Lower leg skin (tissue), 4 donors: Measurements from ENCODE around the gene TRIM41. TPM values are rescaled to one million over a fixed set of nuclear protein-coding genes. Genes with fewer than 3 reads are reported as not detected.

Experiments
- DNase-seq, 2 donors: peaks; one replicate each; pipeline ENCODE4 v3.0.0-alpha.2; 2019; ENCODE audit warnings: low spot score in 2 of 2
- H3K4me3 ChIP-seq: fragments of 200-600 bp; sonication (generic); 2 replicates; pipeline ENCODE4 v1.5.1; 2017; ENCODE audit warnings: mild to moderate bottlenecking, low read depth; ENCODE audit not compliant: poor library complexity, severe bottlenecking
- POLR2A ChIP-seq, 2 donors: fragments of 450-650 bp; IDR thresholded peaks; one replicate each; pipeline ENCODE4 v1.6.1; 2016 to 2017; ENCODE audit warnings: antibody characterized with exemption in 2 of 2, mild to moderate bottlenecking in 1 of 2, moderate library complexity in 1 of 2
- WGBS, 2 donors: methylation state at CpG; one replicate each; pipeline ENCODE4 v1.1.5; 2018; 5-methylcytosine and 5-hydroxymethylcytosine counted together
- intact Hi-C: fragments of 100-400 bp; cut with DNase I; formaldehyde crosslinking; loops from one replicate; pipeline ENCODE4 v1.15.0; 2023; ENCODE audit warnings: low total_unique reads
- total RNA-seq, 4 donors: library from RNA; depleted of rRNA; stranded (reverse); fragments of >200 nt; gene quantifications; one replicate each; pipeline ENCODE4 v1.1.0, GENCODE V29; 2016
- TF ChIP-seq, protein P1 (sequence below), 3 donors: fragments of 450-650 bp; IDR thresholded peaks; one replicate each; pipeline ENCODE4 v1.5.1; 2016; ENCODE audit warnings: antibody characterized with exemption in 3 of 3, mild to moderate bottlenecking in 3 of 3, moderate library complexity in 2 of 3

The TRIM41 gene
- total RNA-seq, 4 donors from 2014 or later = 14.7 to 19.8 (median 18.0) TPM

DNA sequence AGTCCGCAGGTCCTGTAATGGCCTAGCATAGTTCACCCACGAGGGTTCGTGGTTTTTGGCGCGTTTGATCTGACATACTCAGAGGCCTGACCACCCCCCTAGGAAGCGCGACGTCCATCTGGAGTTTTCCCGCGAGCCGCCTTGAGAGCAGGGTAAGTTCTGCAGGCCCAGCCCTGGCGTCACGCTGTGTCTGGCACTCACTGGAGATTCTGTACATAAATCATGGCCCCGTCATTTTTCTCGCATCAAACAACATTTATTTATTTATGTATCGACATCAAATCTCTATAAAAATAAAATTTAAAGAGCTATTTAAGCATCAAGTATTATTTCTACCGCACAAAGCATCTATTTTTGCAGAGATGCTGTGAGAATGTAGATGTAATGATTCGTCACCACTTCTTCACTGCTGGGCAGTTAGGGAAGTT lies 437 bp upstream of the TRIM41 start:
- no peak for DNase-seq
- peak overlapping the region; percentile 58 for H3K4me3 ChIP-seq
- intact Hi-C loops = no loop called here
- 0 to 1% methylated on average over 18 of the region's 18 CpGs for WGBS, 2 donors
- TF ChIP-seq POLR2A (IDR thresholded peaks at IDR 0.05) = no peak
- TF ChIP-seq, protein P1, sequence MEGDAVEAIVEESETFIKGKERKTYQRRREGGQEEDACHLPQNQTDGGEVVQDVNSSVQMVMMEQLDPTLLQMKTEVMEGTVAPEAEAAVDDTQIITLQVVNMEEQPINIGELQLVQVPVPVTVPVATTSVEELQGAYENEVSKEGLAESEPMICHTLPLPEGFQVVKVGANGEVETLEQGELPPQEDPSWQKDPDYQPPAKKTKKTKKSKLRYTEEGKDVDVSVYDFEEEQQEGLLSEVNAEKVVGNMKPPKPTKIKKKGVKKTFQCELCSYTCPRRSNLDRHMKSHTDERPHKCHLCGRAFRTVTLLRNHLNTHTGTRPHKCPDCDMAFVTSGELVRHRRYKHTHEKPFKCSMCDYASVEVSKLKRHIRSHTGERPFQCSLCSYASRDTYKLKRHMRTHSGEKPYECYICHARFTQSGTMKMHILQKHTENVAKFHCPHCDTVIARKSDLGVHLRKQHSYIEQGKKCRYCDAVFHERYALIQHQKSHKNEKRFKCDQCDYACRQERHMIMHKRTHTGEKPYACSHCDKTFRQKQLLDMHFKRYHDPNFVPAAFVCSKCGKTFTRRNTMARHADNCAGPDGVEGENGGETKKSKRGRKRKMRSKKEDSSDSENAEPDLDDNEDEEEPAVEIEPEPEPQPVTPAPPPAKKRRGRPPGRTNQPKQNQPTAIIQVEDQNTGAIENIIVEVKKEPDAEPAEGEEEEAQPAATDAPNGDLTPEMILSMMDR (IDR thresholded peaks at IDR 0.05) = no peak

DNA sequence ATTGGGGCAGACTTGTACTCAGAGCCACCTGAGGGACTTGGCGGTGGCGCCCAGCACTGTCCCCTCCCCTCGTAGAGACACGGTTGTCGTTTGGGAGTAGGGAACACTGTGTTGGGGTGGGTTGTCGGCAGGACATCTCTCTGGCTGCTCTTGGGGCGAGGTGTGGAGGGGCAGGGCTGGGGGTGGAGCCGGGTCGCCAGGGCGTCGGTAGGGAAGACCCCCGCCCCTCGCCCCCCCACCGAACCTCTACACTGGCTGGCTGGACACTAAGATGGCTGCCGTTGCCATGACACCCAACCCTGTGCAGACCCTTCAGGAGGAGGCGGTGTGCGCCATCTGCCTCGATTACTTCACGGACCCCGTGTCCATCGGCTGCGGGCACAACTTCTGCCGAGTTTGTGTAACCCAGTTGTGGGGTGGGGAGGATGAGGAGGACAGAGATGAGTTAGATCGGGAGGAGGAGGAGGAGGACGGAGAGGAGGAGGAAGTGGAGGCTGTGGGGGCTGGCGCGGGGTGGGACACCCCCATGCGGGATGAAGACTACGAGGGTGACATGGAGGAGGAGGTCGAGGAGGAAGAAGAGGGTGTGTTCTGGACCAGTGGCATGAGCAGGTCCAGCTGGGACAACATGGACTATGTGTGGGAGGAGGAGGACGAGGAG lies 778 bp downstream of the TRIM41 start:
- no peak for DNase-seq
- TF ChIP-seq, protein P1 (IDR thresholded peaks at IDR 0.05) = no peak
- TF ChIP-seq POLR2A (IDR thresholded peaks at IDR 0.05) = no peak
- peak overlapping the region; percentile 58 for H3K4me3 ChIP-seq
- intact Hi-C loops = no loop called here
- WGBS, 2 donors = 2% methylated on average over 30 to 31 of the region's 31 CpGs

DNA sequence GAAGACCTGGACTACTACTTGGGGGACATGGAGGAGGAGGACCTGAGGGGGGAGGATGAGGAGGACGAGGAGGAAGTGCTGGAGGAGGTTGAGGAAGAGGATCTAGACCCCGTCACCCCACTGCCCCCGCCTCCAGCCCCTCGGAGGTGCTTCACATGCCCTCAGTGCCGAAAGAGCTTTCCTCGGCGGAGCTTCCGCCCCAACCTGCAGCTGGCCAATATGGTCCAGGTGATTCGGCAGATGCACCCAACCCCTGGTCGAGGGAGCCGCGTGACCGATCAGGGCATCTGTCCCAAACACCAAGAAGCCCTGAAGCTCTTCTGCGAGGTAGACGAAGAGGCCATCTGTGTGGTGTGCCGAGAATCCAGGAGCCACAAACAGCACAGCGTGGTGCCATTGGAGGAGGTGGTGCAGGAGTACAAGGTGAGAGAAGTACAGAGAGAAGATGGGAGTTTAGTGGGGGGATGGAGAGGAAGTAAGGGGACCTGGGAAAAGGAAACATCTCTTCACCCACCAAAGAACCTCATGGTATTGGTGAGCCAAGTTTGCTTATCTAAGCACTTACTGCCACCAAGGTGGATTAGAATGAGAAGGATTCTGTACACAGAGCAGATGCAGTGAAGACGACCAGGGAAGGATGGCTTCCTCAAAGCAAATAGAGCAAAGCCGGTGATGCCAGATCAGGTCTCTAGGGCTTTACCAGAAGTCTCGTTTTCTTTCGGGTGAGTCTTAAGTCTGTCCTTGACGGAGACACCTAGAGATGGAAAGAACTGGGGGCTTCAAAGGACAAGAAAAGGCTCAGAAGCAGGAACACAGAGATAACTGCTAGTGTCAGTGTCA lies 1.5 kb downstream of the TRIM41 start:
- no peak for TF ChIP-seq POLR2A (IDR thresholded peaks at IDR 0.05)
- TF ChIP-seq, protein P1 (IDR thresholded peaks at IDR 0.05) = no peak
- no peak for DNase-seq
- no peak overlapping the region for H3K4me3 ChIP-seq
- WGBS, 2 donors = 72 to 78% methylated on average over 22 of the region's 22 CpGs
- intact Hi-C loops = no loop called here

DNA sequence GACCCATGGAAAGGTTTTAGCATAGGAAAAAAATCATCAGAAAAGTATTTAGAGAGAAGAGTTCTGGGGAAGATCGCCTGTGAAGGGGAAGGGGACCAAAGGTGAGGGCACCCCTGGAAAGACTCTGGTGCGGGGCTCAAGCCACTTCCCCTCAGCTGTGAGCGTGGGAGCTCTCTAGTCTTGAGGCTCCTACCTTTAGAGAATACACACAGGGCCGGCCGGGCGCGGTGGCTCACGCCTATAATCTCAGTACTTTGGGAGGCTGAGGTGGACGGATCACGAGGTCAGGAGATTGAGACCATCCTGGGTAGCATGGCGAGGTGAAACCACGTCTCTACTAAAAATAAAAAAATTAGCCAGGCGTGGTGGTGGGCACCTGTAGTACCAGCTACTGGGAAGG lies 6.9 kb downstream of the TRIM41 start:
- intact Hi-C loops = no loop called here
- TF ChIP-seq, protein P1 (IDR thresholded peaks at IDR 0.05) = no peak
- no peak for TF ChIP-seq POLR2A (IDR thresholded peaks at IDR 0.05)
- WGBS, 2 donors = 92 to 96% methylated on average over 13 of the region's 13 CpGs
- no peak for DNase-seq
- H3K4me3 ChIP-seq = no peak overlapping the region

DNA sequence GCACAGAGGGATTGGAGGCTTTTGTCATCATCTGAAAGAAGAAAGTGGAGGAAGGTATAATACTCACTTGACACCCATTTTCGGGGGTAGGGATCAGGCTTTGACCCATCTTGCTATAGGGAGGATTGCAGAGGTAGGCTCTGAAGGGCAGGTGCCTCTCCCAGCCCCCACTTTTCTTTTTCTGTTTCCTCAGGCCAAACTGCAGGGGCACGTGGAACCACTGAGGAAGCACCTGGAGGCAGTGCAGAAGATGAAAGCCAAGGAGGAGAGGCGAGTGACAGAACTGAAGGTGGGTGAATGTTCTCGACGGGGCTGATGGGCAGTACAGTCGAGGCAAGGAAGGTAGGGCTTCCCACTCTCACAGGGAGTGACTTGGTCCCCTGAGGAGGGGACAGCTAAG lies 7.5 kb downstream of the TRIM41 start:
- WGBS, 2 donors = 83 to 84% methylated on average over 6 of the region's 6 CpGs
- intact Hi-C loops = no loop called here
- H3K4me3 ChIP-seq = no peak overlapping the region
- no peak for TF ChIP-seq POLR2A (IDR thresholded peaks at IDR 0.05)
- TF ChIP-seq, protein P1 (IDR thresholded peaks at IDR 0.05) = no peak
- no peak for DNase-seq
